GF-D8 (cell line): ENCODE results near the gene RPS6KA5.

Experiments used
- DNase-seq: peaks from one replicate; lab custom pipeline; 2025; lab: John Stamatoyannopoulos, UW

Gene RPS6KA5

GRCh38 chr14:90807060-90807459 is 253.4 kb downstream of the RPS6KA5 start:
- no peak for DNase-seq

- no peak for DNase-seq
Observed at GRCh38 chr14:90805662-90806540, 254.5 kb downstream of the RPS6KA5 start.

- no peak for DNase-seq
Observed at GRCh38 chr14:90805084-90805391, 255.4 kb downstream of the RPS6KA5 start.

- DNase-seq, result no peak
Observed at GRCh38 chr14:90804292-90805083, 256.0 kb downstream of the RPS6KA5 start.

GRCh38 chr14:90803249-90803648 is 257.2 kb downstream of the RPS6KA5 start:
- no peak for DNase-seq

- DNase-seq, result no peak
Observed at GRCh38 chr14:90799420-90799819, 261.0 kb downstream of the RPS6KA5 start.

- DNase-seq, result no peak
Observed at GRCh38 chr14:90797919-90798318, 262.5 kb downstream of the RPS6KA5 start.
